ENCODE measurements around the gene NEMP1.

DNA sequence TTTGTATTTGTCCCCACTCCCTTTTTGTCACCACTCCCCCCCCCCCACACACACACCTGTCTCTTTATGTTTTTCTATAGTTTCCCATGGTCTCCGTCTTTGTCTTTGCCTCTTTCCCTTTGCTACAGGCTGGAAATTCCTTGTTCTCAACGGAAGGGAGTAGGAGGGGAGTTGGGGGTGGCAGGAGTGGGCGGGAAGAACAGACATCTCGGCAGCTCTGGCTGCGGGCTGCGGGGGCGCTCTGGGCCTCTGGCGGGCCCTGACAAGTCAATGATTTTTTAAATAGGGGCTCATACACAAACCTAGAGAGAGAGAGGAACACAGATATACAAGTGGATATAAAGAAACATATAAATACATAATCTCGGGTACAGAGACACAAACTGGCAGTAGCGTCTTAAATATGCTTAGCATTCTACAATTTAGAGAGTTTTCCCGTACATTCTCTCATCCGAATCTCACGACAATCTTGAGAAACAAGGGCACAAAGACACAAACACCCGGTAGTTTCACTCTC is 8.0 kb upstream of the NEMP1 start:
- TF ChIP-seq CTCF (conservative IDR thresholded peaks at IDR 0.05) (no peak; the same call in 1 of the 2 replicates), EZH2 (IDR thresholded peaks at IDR 0.05; ENCODE audit: low read depth) (no peak)

Data from PC-9 (cell line).